Esophagus (tissue), 2 donors: ENCODE data around the gene USH1C. TPM values are rescaled to one million over a fixed set of nuclear protein-coding genes. Genes with fewer than 3 reads are reported as not detected.

Experiments used
- H3K27ac ChIP-seq, 2 donors: one replicate each; pipeline ENCODE4 v1.5.1; 2013; ENCODE audit warnings: low read depth in 2 of 2, mild to moderate bottlenecking in 2 of 2, inconsistent platforms in 1 of 2, low read length in 1 of 2, moderate library complexity in 1 of 2
- H3K27me3 ChIP-seq, 2 donors: one replicate each; pipeline ENCODE4 v1.6.1; 2013; ENCODE audit warnings: low read length in 2 of 2, control low read depth in 1 of 2, mild to moderate bottlenecking in 1 of 2; ENCODE audit not compliant: insufficient read depth in 2 of 2, control insufficient read depth in 1 of 2
- H3K36me3 ChIP-seq, 2 donors: one replicate each; pipeline ENCODE4 v1.6.1; 2013; ENCODE audit warnings: low read length in 1 of 2; ENCODE audit not compliant: control insufficient read depth in 2 of 2, insufficient read depth in 2 of 2
- H3K4me1 ChIP-seq, 2 donors: one replicate each; pipeline ENCODE4 v1.6.1; 2013; ENCODE audit warnings: low read length in 1 of 2; ENCODE audit not compliant: control insufficient read depth in 2 of 2, insufficient read depth in 2 of 2
- H3K4me3 ChIP-seq, 2 donors: one replicate each; pipeline ENCODE4 v1.5.1; 2013; ENCODE audit warnings: low read length in 2 of 2, mild to moderate bottlenecking in 2 of 2, low read depth in 1 of 2, moderate library complexity in 1 of 2
- H3K9me3 ChIP-seq, 2 donors: one replicate each; pipeline ENCODE4 v1.6.1; 2013; ENCODE audit warnings: mild to moderate bottlenecking in 2 of 2, low read depth in 1 of 2, low read length in 1 of 2, moderate library complexity in 1 of 2; ENCODE audit not compliant: control insufficient read depth in 2 of 2, insufficient read depth in 1 of 2
- WGBS, 2 donors: extraction: QIAGEN DNeasy Blood & Tissue Kit; methylation state at CpG; one replicate each; pipeline ENCODE4 v1.1.7; 2013; 5-methylcytosine and 5-hydroxymethylcytosine counted together
- polyA plus RNA-seq, 2 donors: library from polyadenylated mRNA; stranded (reverse); fragments of 200-250 nt; gene quantifications; one replicate each; pipeline ENCODE4 v1.2.3, GENCODE V29; 2013
- donor health status: healthy with polysubstance abuse.
- donor health status: Bipolar disorder and iron deficiency.

The USH1C gene
- polyA plus RNA-seq, 2 donors: 0.08 TPM

GRCh38 chr11:17559341-17560087 lies 15.3 kb upstream of the USH1C start:
- Histone ChIP-seq H3K9me3 (no peaks in the 10 kb centered on the region), H3K27ac (no peak overlapping the region), H3K4me3 (no peak overlapping the region), H3K36me3 (no peaks in the 10 kb centered on the region), H3K4me1 (no peaks in the 10 kb centered on the region), H3K27me3 (no peaks in the 10 kb centered on the region)
- 84 to 86% methylated on average over 9 of the region's 9 CpGs for WGBS, 2 donors

GRCh38 chr11:17558916-17559315 lies 14.7 kb upstream of the USH1C start:
- Histone ChIP-seq H3K9me3 (no peaks in the 10 kb centered on the region), H3K36me3 (no peaks in the 10 kb centered on the region), H3K4me1 (no peaks in the 10 kb centered on the region), H3K4me3 (no peak overlapping the region), H3K27ac (no peak overlapping the region), H3K27me3 (no peaks in the 10 kb centered on the region)
- 87 to 90% methylated on average over 9 of the region's 9 CpGs for WGBS, 2 donors

- H3K27ac ChIP-seq: no peak overlapping the region
- 81 to 82% methylated on average over 15 of the region's 15 CpGs for WGBS, 2 donors
- H3K9me3 ChIP-seq: no peaks in the 10 kb centered on the region
- H3K4me3 ChIP-seq: no peak overlapping the region
- H3K4me1 ChIP-seq: no peaks in the 10 kb centered on the region
- no peaks in the 10 kb centered on the region for H3K27me3 ChIP-seq
- no peaks in the 10 kb centered on the region for H3K36me3 ChIP-seq
These were observed 14.0 kb upstream of the USH1C start for GRCh38 chr11:17558025-17558780.

- Histone ChIP-seq H3K27ac (no peak overlapping the region), H3K4me3 (no peak overlapping the region), H3K36me3 (no peaks in the 10 kb centered on the region), H3K4me1 (no peaks in the 10 kb centered on the region), H3K9me3 (no peaks in the 10 kb centered on the region), H3K27me3 (no peaks in the 10 kb centered on the region)
- WGBS, 2 donors: 88 to 94% methylated on average over 8 of the region's 8 CpGs
These were observed 12.8 kb upstream of the USH1C start for GRCh38 chr11:17556999-17557398.

- Histone ChIP-seq H3K27ac (no peak overlapping the region), H3K36me3 (no peaks in the 10 kb centered on the region), H3K4me1 (no peaks in the 10 kb centered on the region), H3K27me3 (no peaks in the 10 kb centered on the region), H3K4me3 (no peak overlapping the region), H3K9me3 (no peaks in the 10 kb centered on the region)
- 84 to 89% methylated on average over 4 of the region's 4 CpGs for WGBS, 2 donors
These were observed 10.3 kb upstream of the USH1C start for GRCh38 chr11:17554487-17554886.

GRCh38 chr11:17553249-17553546 lies 9.0 kb upstream of the USH1C start:
- H3K4me1 ChIP-seq: no peaks in the 10 kb centered on the region
- H3K27me3 ChIP-seq: no peaks in the 10 kb centered on the region
- 85 to 88% methylated on average over 7 of the region's 7 CpGs for WGBS, 2 donors
- H3K27ac ChIP-seq: no peak overlapping the region
- H3K9me3 ChIP-seq: no peaks in the 10 kb centered on the region
- H3K36me3 ChIP-seq: no peaks in the 10 kb centered on the region
- no peak overlapping the region for H3K4me3 ChIP-seq

GRCh38 chr11:17552392-17553248 lies 8.4 kb upstream of the USH1C start:
- WGBS, 2 donors: 77 to 88% methylated on average over 10 of the region's 10 CpGs
- Histone ChIP-seq H3K36me3 (no peaks in the 10 kb centered on the region), H3K27me3 (peaks cover 0 to 1% of the 10 kb centered on the region in 2 donors), H3K9me3 (no peaks in the 10 kb centered on the region), H3K4me3 (no peak overlapping the region), H3K4me1 (no peaks in the 10 kb centered on the region), H3K27ac (no peak overlapping the region)

- WGBS, 2 donors: 82 to 84% methylated on average over 4 of the region's 4 CpGs
- Histone ChIP-seq H3K36me3 (no peaks in the 10 kb centered on the region), H3K4me1 (no peaks in the 10 kb centered on the region), H3K27ac (no peak overlapping the region), H3K4me3 (no peak overlapping the region), H3K27me3 (peaks cover 0 to 3% of the 10 kb centered on the region in 2 donors), H3K9me3 (no peaks in the 10 kb centered on the region)
These were observed 7.8 kb upstream of the USH1C start for GRCh38 chr11:17552041-17552355.

GRCh38 chr11:17551347-17552040 lies 7.3 kb upstream of the USH1C start:
- Histone ChIP-seq H3K36me3 (no peaks in the 10 kb centered on the region), H3K4me3 (no peak overlapping the region), H3K4me1 (no peaks in the 10 kb centered on the region), H3K9me3 (no peaks in the 10 kb centered on the region), H3K27ac (no peak overlapping the region), H3K27me3 (peaks cover 0 to 3% of the 10 kb centered on the region in 2 donors)
- WGBS, 2 donors: 65 to 68% methylated on average over 5 to 7 of the region's 7 CpGs
